Gastroesophageal sphincter (tissue), 3 donors: Measurements from ENCODE around the gene PATJ.

Source experiments
- EP300 ChIP-seq: sonication (generic); formaldehyde crosslinking; IDR thresholded peaks from one replicate; pipeline ENCODE4 v1.6.1; 2017; ENCODE audit warnings: antibody characterized with exemption, mild to moderate bottlenecking
- POLR2A ChIP-seq, 2 donors: fragments of 450-650 bp; IDR thresholded peaks; one replicate each; pipeline ENCODE4 v1.6.1; 2017; ENCODE audit warnings: antibody characterized with exemption in 2 of 2, mild to moderate bottlenecking in 2 of 2, moderate library complexity in 1 of 2
- POLR2AphosphoS5 ChIP-seq: sonication (generic); formaldehyde crosslinking; IDR thresholded peaks from one replicate; pipeline ENCODE4 v1.6.1; 2017; ENCODE audit warnings: antibody characterized with exemption
- TF ChIP-seq, protein P1 (sequence below), 4 experiments: fragments of 200-600 bp in 2 of 4; fragments of 450-650 bp in 2 of 4; sonication (generic) in 1 of 4; IDR thresholded peaks; one replicate each; pipeline ENCODE4 v1.5.1; 2017 to 2019; ENCODE audit warnings: antibody characterized with exemption in 4 of 4, mild to moderate bottlenecking in 2 of 4, moderate library complexity in 2 of 4

DNA sequence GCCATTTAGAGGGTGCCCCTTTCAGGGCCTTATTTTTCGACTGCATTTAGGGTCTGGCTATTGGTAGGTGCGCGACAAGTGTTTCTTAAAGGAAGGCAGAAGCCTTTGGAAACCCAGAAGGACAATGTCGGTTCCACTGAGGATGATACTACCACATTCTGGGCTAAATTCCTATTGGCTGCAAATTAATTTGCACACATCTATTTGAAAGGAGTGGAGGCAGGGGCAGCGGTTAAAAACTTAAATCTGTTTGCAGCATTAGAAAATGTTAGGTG is 1.1 kb downstream of the PATJ start:
- TF ChIP-seq, protein P1, sequence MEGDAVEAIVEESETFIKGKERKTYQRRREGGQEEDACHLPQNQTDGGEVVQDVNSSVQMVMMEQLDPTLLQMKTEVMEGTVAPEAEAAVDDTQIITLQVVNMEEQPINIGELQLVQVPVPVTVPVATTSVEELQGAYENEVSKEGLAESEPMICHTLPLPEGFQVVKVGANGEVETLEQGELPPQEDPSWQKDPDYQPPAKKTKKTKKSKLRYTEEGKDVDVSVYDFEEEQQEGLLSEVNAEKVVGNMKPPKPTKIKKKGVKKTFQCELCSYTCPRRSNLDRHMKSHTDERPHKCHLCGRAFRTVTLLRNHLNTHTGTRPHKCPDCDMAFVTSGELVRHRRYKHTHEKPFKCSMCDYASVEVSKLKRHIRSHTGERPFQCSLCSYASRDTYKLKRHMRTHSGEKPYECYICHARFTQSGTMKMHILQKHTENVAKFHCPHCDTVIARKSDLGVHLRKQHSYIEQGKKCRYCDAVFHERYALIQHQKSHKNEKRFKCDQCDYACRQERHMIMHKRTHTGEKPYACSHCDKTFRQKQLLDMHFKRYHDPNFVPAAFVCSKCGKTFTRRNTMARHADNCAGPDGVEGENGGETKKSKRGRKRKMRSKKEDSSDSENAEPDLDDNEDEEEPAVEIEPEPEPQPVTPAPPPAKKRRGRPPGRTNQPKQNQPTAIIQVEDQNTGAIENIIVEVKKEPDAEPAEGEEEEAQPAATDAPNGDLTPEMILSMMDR (IDR thresholded peaks at IDR 0.05) = no peak
- TF ChIP-seq EP300 = no peak
- TF ChIP-seq POLR2AphosphoS5 = no peak
- no peak for TF ChIP-seq POLR2A (IDR thresholded peaks at IDR 0.05)
